Fibroblast of peridontal ligament (primary cell): Measurements from ENCODE around the gene BMP8A.
"Not testable (repeated sequence)": the region's sequence is repeated elsewhere in the genome, so short reads cannot be mapped to it uniquely, and the experiment has no call there.

Experiments used
- DNase-seq: peaks from one replicate; pipeline ENCODE4 v3.0.0-alpha.2; 2010; ENCODE audit errors: extremely low read depth

BMP8A gene

GRCh38 chr1:39483276-39483675 is 8.2 kb upstream of the BMP8A start:
- DNase-seq = no peak

DNA sequence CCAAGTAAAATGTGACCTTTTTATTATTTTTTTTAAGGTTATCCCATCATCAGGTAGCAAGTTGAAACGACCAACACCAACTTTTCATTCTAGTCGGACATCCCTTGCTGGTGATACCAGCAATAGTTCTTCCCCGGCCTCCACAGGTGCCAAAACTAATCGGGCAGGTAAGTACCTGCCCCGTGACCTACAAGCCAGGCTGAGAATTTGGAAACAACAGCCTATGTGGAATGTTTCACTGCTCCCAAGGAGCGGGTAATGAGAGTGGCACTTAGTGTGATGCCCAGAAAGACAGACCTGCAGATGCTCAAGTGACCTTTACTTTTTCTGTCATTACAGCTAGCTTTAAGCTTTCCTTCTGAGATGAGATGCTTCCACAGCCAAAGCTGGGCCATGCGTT is 6.9 kb upstream of the BMP8A start:
- no peak for DNase-seq

- DNase-seq = no peak
Measured at GRCh38 chr1:39485046-39485803, 6.2 kb upstream of the BMP8A start.

- no peak for DNase-seq
Measured at GRCh38 chr1:39488012-39488545, 3.4 kb upstream of the BMP8A start.

DNA sequence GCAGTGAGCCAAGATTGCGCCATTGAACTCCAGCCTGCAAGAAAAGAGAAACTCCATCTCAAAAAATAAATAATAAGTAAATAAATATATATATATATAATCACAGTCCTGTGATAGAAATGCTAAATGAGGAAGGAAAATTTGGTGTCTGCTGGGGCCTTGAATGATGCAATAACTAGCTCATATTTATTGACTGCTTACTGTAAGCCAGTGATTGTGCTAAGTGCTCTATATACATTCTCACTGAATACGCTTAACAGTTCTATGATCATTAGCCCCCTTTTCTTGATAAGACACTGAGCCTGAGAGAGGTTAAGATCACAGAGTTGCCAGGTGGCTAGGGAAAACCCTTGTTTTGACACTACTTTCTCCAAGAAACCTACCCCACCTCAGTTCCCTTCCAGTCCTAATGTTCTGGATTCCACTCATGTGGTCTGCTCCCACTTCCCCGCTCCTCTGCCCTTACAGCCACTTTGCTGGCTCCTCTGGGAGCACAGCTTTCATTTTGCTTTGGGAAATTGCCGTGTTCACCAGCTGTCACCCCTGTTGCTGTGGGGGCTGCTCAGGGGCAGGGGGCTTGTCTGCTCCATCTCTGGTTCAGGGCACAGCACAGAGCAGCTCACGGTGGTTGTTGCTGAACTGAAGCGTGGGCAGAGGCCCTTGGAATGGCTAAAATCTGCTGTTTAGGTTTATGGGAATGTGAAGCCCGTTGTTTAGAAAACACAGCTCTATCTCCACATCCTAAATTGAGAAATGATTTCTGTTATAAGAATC is 2.5 kb upstream of the BMP8A start:
- DNase-seq = peak; percentile 31

DNA sequence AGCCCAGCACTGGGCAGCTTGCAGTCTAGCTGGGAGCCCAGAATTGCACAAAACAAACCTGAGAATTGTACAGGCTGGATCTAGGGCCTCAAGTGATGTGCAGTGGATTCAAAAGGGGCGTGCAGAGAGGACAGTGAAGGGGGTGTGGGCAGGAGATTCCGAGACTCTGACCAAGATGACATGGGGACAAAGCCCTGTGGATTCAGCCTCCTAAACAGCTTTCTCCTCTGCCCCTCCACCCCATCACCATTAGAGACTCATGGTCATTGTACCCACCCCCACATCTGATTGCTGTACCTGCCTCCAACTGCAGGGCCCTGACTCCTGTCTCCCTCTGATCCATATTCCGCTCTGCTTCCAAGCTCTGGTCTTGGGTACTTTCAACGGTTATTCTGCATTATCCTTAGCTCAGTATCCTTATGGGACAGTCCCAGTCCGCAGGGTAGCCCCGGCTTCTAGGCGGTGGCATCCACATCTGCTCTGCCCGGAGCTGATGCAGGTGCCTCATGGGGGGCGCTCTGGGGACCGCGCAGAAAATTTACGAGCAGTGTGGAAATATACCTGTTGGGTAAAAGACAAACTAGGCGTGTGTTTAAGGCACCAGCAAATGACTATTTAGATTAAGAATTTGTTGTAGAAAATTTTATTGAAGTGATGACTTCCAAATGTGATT is 1.7 kb upstream of the BMP8A start:
- DNase-seq = no peak

GRCh38 chr1:39490596-39491145 is 765 bp upstream of the BMP8A start:
- no peak for DNase-seq

DNA sequence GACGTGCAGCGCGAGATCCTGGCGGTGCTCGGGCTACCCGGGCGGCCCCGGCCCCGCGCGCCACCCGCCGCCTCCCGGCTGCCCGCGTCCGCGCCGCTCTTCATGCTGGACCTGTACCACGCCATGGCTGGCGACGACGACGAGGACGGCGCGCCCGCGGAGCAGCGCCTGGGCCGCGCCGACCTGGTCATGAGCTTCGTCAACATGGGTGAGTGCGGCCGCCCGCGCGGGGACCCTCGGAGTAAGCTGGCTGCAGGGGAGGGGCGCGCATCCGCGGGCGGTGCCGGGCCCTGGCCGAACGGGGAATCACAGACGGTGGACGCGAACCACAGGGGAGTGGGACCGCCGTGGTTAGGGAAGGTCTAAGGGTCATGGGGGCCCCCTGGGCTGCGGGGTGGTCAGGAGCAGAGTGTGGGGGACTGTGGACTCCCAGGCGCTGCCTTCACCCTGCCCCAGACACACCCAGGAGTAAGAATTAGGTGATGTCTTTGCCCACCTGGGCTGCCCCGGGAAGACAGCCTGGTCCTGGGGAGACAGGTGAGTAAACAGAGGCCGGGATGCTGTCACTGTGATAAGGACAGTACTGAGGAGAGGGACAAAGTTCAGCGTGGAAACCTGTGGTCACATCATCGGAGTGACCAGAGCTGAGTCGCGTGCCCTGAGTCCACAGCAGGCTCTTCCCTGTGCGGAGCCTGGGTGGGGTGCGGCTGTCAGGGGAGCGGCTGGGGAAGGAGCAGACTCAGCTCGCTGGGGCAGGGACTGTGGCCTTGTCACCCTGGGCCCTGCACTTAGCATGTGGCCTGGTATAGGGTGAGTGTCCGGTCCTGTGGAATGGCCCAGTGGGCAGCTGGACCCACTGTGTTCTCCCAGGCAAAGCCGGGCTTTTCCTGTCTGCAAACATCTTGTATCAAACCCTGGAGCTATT is 944 bp downstream of the BMP8A start:
- not testable (repeated sequence) for DNase-seq

DNA sequence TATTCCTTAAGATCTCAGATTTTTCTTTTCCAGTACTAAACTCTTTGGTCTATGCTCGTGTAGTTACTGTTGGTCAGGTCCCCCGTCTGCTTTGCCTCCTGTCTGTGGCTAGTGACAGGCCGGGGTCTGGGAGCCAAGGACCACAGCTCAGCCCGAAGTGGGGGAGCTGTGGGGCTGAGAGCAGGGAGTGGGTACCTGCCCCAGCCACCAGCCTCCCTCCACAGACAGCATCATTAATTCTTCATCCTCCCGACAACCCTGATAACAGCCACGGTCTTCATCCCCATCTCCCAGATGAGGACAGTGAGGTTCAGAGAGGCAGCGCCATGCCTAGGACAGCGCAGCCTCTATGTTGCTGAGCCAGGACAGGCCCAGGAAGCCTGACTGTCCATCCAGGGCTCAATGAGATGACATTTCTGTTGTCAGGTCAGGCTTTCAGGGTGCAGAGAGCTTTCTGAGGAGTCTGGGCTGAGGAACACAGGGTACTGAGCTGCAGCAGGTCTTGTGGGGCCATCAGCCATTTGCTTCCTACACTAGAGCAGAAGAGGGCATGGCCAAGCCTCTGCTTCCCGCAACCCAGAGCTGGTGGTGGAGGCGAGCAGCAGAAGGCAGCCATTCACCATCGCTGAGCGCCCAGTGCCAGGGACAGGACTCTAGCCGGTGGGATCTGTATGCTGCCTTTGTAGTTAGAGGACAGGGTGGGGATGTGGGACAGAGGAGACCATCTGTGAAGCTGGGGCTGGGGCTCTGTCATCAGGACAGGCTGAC is 1.8 kb downstream of the BMP8A start:
- DNase-seq = not testable (repeated sequence)

GRCh38 chr1:39494671-39495410 is 3.4 kb downstream of the BMP8A start:
- no peak for DNase-seq

DNA sequence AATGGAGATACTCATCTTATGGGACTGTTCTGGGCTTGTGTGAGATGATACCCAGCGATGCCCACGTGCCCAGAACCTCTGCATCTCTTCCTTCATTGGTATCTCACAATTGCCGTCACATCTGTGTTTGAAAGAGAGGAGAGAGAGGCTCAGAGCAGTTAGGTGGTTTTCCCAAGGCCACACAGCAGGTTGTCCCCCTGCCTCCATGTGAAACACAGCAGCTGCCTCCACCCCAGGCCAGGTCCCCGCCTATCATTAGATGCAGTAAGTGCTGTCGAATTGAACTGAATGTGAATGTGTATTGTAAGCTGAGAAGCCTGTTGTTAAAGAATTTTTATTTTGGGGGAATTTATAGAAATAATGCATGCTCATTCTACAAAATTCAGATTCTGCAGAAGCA is 5.1 kb downstream of the BMP8A start:
- DNase-seq = not testable (repeated sequence)

DNA sequence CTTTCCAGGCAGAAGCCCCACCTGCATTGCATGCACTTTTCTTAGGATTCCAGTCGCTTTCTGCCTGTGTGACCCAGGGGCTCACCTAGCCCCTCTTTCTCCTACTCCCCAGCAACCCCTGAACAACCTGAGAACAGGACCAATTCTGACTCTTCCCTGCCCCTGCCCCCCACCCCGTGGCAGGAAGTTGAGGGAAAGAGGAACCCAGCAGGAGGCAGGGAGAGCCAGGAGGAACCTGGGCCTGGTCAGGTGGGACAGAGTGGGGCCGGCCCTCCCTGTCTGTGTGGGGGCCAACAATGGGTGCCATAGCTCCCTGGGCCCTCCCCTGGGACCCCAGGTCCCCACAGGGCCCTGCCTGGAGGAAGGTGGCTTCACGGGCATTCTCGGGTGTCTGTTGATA is 6.1 kb downstream of the BMP8A start:
- DNase-seq = no peak

- not testable (repeated sequence) for DNase-seq
Measured at GRCh38 chr1:39498096-39498710, 6.8 kb downstream of the BMP8A start.

GRCh38 chr1:39498821-39499220 is 7.4 kb downstream of the BMP8A start:
- DNase-seq = not testable (repeated sequence)

DNA sequence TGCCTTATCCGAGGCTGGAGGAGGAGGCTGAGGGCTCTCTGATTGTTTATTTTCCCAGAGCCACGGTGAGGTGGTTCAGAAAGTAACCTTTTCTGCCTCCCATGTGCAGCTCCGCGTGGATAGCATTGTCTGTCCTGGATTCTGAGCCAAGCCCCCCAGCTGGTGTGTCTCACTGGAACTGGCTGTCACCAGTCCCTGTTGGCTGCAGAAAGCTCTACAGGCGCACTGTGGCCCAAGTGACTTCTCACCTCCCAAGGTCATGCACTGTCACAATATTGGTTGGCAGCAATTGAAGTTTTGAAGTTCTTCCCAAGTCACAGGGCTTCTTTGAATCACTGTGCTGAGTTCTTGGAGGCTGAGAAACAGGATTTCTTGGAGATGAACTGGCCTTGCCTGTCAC is 8.2 kb downstream of the BMP8A start:
- no peak for DNase-seq

DNA sequence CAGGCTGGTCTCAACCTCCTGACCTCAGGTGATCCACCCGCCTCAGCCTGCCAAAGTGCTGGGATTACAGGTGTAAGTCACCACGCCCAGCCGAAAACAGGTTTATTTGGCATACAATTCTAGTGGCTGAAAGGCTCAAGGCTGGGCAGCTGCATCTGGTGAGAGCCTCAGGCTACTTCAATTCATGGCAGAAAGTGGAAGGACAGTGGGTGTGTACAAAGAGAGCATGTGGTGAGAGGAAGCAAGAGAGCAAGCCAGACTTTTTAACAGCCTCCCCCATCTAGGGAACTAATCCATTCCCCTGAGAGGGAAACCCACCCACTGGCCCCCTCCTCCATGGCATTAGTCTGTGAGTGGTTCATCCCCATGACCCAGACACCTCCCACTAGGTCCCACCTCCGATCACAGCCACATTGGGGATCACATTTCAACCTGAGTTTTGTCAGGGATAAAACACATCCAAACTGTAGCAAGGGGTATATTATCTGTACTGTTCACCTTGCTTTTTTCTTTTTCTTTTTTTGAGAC is 9.5 kb downstream of the BMP8A start:
- DNase-seq = no peak

GRCh38 chr1:39501666-39502065 is 10.2 kb downstream of the BMP8A start:
- DNase-seq = peak; percentile 91

DNA sequence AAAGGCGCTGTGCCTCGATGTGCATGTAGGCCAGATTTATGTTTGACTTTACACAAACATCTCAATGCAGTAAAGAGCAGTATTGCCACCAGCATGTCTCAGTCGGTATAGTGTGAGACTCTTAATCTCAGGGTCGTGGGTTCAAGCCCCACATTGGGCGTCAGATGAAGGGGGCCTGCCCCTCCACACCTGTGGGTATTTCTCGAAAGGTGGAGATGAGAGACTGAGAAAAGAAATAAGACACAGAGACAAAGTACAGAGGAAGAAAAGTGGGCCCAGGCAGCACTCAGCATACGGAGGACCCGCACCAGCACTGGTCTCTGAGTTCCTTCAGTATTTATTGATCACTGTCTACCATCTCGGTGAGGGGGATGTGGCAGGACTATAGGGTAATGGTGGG is 13.0 kb downstream of the BMP8A start:
- DNase-seq = not testable (repeated sequence)

- DNase-seq = no peak
Measured at GRCh38 chr1:39505289-39505688, 13.9 kb downstream of the BMP8A start.
